Measurements from ENCODE around the gene HS3ST4. TPM values are rescaled to one million over a fixed set of nuclear protein-coding genes. Genes with fewer than 3 reads are reported as not detected.

Gene HS3ST4
- total and polyA plus RNA-seq, 2 donors (not counting 1 experiment from before 2014, with no cell fraction given): not detected

DNA sequence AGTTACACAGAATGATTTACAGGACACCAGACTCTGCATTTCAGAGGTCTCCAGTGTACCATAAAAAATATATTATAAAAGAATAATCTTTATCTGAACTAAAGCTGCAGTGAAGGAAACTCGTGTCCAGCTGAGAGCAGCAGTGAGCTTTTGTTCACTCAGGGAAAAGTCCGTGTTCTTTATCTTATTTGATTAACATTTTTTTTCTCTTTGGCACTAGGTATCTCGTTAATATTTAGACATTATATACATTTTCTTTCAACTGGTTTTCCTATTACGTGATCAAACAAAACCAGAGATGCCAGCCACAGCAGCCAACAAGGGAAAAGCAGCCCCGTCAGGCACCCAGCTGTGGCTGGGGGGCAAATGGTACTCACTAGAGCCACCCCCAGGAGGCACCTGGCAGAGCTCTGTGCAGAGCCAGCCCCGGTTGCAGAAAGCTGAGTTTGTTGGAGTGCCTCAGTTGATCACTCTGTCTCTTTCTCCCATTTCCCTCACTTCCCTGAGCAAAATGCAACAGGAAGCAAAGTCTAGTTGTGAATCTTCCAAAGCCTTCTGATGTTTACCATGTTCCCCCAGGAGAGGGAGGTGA lies 1.1 kb upstream of the HS3ST4 start:
- H4K20me1 ChIP-seq (ENCODE audit: control insufficient read depth, insufficient read depth, low read length, poor library complexity, severe bottlenecking): no peaks in the 10 kb centered on the region
- no peak overlapping the region for H3K27ac ChIP-seq (ENCODE audit: low read length in 2 of 2)
- TF ChIP-seq, protein P1, sequence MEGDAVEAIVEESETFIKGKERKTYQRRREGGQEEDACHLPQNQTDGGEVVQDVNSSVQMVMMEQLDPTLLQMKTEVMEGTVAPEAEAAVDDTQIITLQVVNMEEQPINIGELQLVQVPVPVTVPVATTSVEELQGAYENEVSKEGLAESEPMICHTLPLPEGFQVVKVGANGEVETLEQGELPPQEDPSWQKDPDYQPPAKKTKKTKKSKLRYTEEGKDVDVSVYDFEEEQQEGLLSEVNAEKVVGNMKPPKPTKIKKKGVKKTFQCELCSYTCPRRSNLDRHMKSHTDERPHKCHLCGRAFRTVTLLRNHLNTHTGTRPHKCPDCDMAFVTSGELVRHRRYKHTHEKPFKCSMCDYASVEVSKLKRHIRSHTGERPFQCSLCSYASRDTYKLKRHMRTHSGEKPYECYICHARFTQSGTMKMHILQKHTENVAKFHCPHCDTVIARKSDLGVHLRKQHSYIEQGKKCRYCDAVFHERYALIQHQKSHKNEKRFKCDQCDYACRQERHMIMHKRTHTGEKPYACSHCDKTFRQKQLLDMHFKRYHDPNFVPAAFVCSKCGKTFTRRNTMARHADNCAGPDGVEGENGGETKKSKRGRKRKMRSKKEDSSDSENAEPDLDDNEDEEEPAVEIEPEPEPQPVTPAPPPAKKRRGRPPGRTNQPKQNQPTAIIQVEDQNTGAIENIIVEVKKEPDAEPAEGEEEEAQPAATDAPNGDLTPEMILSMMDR (IDR thresholded peaks at IDR 0.05): no peak
- TF ChIP-seq EZH2 (IDR thresholded peaks at IDR 0.05; ENCODE audit: borderline replicate concordance, insufficient read depth, low read depth, low read length, poor library complexity, severe bottlenecking): no peak
- H3K27me3 Mint-ChIP-seq: peaks cover 54% of the 10 kb centered on the region
- CTCF ChIA-PET: no interaction called here
- H3K4me1 Mint-ChIP-seq: peaks cover 12% of the 10 kb centered on the region
- H3K9ac ChIP-seq (ENCODE audit: low read length): no peak overlapping the region
- no peak for DNase-seq
- no peak overlapping the region for H2AFZ ChIP-seq (ENCODE audit: insufficient read depth, low read depth, low read length, poor library complexity, severe bottlenecking)
- intact Hi-C loops (cut with micrococcal nuclease): no loop called here
- H3K27ac Mint-ChIP-seq: no peak overlapping the region
- peak overlapping the region; percentile 37 for H3K4me3 Mint-ChIP-seq
- H3K4me2 ChIP-seq (replicated peaks; ENCODE audit: low read depth, low read length, poor library complexity, severe bottlenecking): no peak overlapping the region
- POLR2A ChIA-PET: no interaction called here
- 43% methylated on average over 2 of the region's 6 CpGs for WGBS (ENCODE audit: insufficient coverage)
- H3K4me1 ChIP-seq (ENCODE audit: control insufficient read depth in 2 of 2, insufficient read depth in 2 of 2, low read length in 2 of 2): peaks cover 0 to 2% of the 10 kb centered on the region in 2 donors
- H3K9me3 ChIP-seq (ENCODE audit: control extremely low read depth in 1 of 3, control insufficient read depth in 2 of 3, insufficient read depth in 1 of 3, low read length in 2 of 3): peaks cover 0 to 4% (median 0%) of the 10 kb centered on the region in 3 donors
- H3K4me3 ChIP-seq (ENCODE audit: control extremely low read depth in 1 of 5, extremely low read depth in 1 of 5, insufficient read depth in 1 of 5, low read depth in 2 of 5, low read length in 4 of 5): no peak overlapping the region
- no peak for ATAC-seq (ENCODE audit: low read depth)
- no peaks in the 10 kb centered on the region for H3K79me2 ChIP-seq (ENCODE audit: control insufficient read depth, insufficient read depth, low read length)
- H3K36me3 ChIP-seq (replicated peaks in 1 of 2; ENCODE audit: control extremely low read depth in 1 of 2, control insufficient read depth in 1 of 2, extremely low read depth in 1 of 2, insufficient read depth in 2 of 2, low read length in 1 of 2): no peaks in the 10 kb centered on the region
- peaks cover 0 to 28% (median 20%) of the 10 kb centered on the region in 4 experiments for H3K27me3 ChIP-seq (replicated peaks in 1 of 4; ENCODE audit: control extremely low read depth in 1 of 4, control insufficient read depth in 3 of 4, insufficient read depth in 4 of 4, low read length in 3 of 4)
- no peaks in the 10 kb centered on the region for H3K9me3 Mint-ChIP-seq (ENCODE audit: insufficient read depth)

DNA sequence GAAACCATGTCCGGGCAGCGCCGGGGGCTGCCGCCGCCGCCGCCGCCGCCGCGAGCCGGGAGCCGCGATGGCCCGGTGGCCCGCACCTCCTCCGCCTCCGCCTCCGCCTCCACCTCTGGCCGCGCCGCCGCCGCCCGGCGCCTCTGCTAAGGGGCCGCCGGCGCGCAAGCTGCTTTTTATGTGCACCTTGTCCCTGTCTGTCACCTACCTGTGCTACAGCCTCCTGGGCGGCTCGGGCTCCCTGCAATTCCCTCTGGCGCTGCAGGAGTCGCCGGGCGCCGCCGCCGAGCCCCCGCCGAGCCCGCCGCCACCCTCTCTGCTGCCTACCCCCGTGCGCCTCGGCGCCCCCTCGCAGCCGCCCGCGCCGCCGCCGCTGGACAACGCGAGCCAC lies 587 bp downstream of the HS3ST4 start:
- Histone ChIP-seq H3K9ac (ENCODE audit: low read length) (no peak overlapping the region), H3K4me3 (ENCODE audit: control extremely low read depth in 1 of 5, extremely low read depth in 1 of 5, insufficient read depth in 1 of 5, low read depth in 2 of 5, low read length in 4 of 5) (no peak overlapping the region), H3K4me1 (ENCODE audit: control insufficient read depth in 2 of 2, insufficient read depth in 2 of 2, low read length in 2 of 2) (peaks cover 0 to 2% of the 10 kb centered on the region in 2 donors), H3K27me3 (replicated peaks in 1 of 4; ENCODE audit: control extremely low read depth in 1 of 4, control insufficient read depth in 3 of 4, insufficient read depth in 4 of 4, low read length in 3 of 4) (peaks cover 0 to 33% (median 28%) of the 10 kb centered on the region in 4 experiments), H3K9me3 (ENCODE audit: control extremely low read depth in 1 of 3, control insufficient read depth in 2 of 3, insufficient read depth in 1 of 3, low read length in 2 of 3) (peaks cover 0 to 4% (median 0%) of the 10 kb centered on the region in 3 donors), H3K27ac (ENCODE audit: low read length in 2 of 2) (no peak overlapping the region), H3K79me2 (ENCODE audit: control insufficient read depth, insufficient read depth, low read length) (no peaks in the 10 kb centered on the region), H3K4me2 (replicated peaks; ENCODE audit: low read depth, low read length, poor library complexity, severe bottlenecking) (peak overlapping the region; percentile 15), H4K20me1 (ENCODE audit: control insufficient read depth, insufficient read depth, low read length, poor library complexity, severe bottlenecking) (no peaks in the 10 kb centered on the region), H3K36me3 (replicated peaks in 1 of 2; ENCODE audit: control extremely low read depth in 1 of 2, control insufficient read depth in 1 of 2, extremely low read depth in 1 of 2, insufficient read depth in 2 of 2, low read length in 1 of 2) (no peaks in the 10 kb centered on the region), H2AFZ (ENCODE audit: insufficient read depth, low read depth, low read length, poor library complexity, severe bottlenecking) (no peak overlapping the region)
- DNase-seq: no peak
- Mint-ChIP-seq H3K4me3 (no peak overlapping the region), H3K27me3 (peaks cover 69% of the 10 kb centered on the region), H3K27ac (no peak overlapping the region), H3K9me3 (ENCODE audit: insufficient read depth) (no peaks in the 10 kb centered on the region), H3K4me1 (peaks cover 12% of the 10 kb centered on the region)
- intact Hi-C loops (cut with micrococcal nuclease): no loop called here
- ATAC-seq (ENCODE audit: low read depth): no peak
- CTCF ChIA-PET: no interaction called here
- TF ChIP-seq EZH2 (IDR thresholded peaks at IDR 0.05; ENCODE audit: borderline replicate concordance, insufficient read depth, low read depth, low read length, poor library complexity, severe bottlenecking): no peak
- TF ChIP-seq, protein P1 (IDR thresholded peaks at IDR 0.05): no peak
- POLR2A ChIA-PET: no interaction called here
- WGBS (ENCODE audit: insufficient coverage): 3% methylated on average over 56 of the region's 56 CpGs

Data from B cell (primary cell).